DMS153 (cell line): ENCODE measurements around the gene TMEM270.

Experiments
- DNase-seq: peaks from one replicate; lab custom pipeline; 2025; lab: John Stamatoyannopoulos, UW

Gene TMEM270, protein sequence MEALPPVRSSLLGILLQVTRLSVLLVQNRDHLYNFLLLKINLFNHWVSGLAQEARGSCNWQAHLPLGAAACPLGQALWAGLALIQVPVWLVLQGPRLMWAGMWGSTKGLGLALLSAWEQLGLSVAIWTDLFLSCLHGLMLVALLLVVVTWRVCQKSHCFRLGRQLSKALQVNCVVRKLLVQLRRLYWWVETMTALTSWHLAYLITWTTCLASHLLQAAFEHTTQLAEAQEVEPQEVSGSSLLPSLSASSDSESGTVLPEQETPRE

DNA sequence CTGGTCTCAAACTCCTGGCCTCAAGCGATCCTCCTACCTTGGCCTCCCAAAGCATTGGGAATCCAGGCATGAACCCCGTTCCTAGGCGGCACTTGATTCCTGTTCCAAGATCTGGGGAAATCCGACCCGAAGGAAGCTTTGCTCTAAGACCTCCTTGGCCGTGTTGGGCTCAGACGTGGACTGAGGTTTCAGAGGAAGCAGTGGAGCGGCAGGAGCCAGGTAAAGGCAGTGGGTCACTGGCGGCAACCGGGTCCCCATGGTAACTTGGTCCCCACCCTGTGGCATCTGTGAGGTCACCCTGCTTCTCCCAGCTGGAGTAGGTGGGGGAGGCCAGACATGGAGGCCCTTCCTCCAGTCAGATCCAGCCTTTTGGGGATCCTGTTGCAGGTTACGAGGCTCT, at the start of gene TMEM270:
Gene TMEM270, plus strand, starts transcription at position 301 of the 400 bp plus-strand sequence. Its CDS starts 36 bp downstream, at position 337.
- no peak for DNase-seq

DNA sequence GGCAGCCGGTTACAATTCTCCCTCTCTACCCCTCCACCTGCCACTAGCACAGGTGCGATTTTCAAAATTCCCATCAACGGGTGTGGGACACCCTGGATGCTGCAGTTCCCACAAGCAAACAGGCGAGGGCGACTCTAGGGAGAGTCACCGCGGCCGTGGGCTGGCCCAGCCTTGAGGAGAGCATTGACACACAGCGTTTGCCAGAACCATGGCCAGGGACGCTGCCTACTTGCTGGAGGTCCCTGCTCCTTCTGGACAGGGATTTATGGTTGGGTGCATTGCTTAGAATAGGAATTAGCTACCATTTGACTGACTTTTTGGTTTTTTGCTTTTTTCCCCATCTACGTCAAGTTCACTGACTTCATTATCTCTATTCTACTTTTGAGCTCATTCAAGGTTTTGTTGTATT, 49.2 kb upstream of the TMEM270 start:
- no peak for DNase-seq

DNA sequence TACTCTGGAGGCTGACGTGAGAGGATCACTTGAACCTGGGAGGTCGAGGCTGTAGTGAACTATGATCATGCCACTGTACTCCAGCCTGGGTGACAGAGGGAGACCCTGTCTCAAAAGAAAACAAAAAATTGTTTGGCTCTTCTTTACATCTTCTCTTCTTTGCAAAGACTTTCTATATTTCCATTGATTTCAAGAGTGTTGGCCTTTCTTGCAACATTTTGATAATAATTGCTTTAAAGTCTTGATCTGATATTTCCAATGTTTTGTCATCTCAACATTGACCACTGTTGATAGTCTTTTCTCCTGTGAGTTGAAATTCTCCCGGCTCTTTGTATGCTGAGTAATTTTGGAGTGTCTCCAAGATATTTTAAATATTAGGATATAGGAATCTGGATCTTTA, 48.0 kb upstream of the TMEM270 start:
- no peak for DNase-seq

DNA sequence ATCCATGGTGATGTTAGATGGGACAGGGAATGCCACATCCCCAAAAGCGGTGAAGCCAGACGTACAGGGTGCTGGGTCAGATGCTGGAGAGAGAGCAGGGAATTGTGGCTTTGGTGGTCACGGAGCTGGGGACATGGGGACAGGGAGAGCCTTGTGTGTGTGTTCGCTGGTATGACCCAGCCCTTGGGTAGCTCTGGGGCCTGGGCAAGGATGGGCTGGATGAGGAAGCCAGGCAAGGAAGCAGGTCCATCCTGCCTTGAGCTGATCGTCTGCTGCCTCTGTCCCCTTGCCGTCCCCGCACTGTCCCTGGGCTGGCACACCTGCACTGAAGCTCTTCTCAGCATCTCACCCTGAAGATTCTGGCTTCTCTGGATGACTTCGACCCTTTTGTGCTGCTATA, 45.5 kb upstream of the TMEM270 start:
- no peak for DNase-seq

DNA sequence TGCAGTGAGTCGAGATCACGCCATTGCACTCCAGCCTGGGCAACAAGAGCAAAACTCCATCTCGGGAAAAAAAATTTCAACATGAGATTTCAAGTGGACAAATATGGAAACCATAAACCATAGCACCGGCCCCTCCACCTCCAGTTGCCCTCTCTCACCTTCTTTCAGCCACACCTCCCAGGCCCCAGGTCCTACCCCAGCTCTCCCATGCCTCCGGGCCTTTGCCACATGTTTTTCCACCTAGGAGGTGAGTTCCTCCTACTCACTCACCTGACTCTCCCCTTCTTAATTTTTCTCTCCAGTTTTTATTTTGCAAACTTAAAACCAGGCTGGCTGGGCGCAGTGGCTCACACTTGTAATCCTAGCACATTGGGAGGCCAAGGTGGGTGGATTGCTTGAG, 43.8 kb upstream of the TMEM270 start:
- no peak for DNase-seq

DNA sequence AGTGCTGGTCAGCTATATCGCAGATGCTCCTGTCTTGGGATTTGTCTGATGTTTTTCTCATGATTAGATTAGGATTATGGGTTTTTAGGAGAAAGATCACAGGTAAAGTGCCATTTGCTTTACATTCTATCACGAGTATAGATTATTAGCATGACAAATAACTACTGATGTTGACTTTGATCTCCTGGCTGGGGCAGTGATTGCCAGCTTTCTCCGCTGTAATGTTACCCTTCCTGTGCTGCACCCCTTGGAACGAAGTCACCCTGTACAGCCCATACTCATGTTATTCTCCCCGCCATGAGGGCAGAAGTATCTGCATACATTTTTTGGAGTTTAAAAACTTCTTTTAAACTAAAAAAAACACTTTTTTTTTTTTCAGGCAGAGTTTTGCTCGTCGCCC, 40.9 kb upstream of the TMEM270 start:
- DNase-seq, result no peak

DNA sequence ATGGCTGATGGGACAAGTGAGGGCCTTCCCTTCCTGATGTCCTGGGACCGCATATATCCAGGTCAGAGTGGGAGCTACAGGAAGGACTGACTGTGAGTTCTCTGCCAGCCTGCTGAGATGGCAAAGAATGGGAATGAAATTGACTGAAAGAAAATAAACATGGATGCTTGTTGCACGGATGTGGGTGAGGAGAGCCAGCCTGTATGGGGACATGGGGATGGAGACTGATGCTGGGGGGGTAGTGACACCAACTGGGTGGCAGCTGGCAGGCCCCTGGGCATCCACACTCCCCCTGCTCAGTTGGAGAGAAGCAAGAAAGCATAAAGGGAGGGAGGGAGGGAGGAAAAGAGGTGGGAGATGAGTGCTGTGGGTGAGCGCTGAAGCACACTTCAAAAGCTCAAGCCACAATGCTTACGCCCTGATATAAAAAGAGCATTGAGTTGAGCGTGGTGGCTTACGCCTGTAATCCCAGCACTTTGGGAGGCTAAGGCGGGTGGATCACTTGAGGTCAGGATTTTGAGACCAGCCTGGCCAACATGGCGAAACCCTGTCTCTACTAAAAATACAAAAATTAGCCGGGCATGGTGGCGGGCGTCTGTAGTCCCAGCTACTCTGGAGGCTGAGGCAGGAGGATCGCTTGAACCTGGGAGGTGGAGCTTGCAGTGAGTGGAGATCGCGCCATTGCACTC, 39.2 kb upstream of the TMEM270 start:
- peak; percentile 14 for DNase-seq

DNA sequence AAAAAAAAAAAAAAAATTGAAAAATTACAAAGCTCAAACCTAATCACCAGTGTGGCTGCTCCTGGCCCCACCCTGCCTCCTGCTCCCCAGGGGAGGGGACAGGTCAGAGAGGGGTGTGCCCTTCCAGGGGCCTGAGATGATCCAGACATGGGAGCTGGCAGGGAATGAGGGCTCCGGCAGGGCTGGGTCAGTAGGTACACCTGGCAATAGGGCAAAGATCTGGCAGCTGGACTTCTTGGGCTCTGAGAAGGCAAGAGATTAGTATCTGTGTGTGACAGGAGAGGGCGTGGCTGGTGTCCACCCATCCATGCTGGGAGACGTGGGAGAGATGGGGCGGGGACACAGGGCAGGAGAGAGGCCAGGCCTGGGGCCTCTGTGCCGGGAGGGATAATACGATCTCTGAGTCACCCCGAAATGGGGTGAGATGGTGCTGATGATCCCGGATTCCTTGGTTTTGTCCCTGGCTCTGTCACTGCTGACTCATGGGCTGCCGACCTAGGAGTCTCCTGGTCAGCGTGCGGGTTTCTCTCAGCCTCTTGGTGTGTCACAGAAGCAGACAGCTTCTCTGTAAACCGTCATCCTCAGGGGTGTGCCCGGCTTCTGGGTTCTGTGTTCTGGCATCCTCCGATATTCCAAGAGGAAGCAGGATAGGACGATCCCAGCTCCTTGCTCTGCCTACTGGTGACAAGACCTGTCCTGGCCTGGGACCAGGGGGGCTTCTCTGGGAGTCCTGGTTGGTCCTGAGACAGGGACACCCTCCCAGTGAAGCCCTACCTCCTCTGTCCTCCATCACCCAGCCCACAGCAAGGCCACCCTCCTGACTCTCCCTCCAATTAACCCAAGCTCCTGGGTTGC, 38.4 kb upstream of the TMEM270 start:
- DNase-seq, result peak; percentile 54

DNA sequence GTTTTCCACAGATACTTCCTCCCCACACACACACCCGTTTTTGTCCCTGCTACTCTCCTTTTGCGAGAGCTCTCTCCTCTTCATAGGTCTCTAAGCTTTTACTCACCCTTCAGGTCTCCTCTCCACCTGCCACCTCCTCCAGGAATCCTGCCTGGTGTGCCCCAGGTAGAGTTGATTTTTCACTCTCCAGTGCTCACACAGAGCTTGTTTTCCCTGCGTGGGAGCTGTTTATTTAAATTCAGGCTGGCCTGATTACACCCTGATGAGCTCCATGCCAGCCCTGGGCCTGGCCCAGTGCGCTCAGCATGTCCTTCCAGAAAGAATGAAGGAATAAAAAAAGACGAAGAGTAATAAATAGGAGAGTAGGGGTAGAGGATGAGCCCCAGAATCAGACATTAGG, 37.7 kb upstream of the TMEM270 start:
- no peak for DNase-seq

DNA sequence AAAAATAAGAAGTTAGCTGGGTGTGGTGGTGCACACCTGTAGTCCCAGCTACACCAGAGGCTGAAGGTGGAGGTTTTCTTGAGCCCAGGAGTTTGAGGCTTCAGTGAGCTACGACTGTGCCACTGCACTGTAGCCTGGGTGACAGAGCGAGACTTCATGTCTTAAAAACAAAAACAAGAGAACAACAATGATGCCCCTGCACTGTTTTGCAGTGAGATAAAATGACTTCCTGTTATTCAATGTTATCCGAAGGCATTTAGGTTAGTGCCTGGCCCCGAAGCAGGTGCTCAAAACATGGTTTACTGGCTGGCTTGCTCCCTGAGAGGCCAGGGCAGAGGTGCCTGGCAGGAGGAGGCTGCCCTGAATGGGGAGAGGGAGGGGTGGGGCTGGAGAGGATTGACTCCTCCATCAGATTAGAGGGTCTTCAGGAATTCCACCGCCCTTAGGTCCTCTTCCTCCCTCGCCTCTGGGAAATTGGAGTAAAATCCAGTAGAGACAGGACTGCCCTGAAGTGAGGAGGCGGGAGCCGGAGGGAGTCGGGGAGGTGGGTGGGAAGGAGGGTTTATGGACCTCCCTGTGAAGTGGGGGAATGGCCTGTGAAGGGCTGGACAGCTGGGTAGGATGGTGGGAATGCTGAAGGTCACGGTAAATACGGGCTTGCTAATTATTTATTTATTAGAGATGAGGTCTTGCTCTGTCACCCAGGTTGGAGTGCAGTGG, 36.9 kb upstream of the TMEM270 start:
- DNase-seq, result no peak

DNA sequence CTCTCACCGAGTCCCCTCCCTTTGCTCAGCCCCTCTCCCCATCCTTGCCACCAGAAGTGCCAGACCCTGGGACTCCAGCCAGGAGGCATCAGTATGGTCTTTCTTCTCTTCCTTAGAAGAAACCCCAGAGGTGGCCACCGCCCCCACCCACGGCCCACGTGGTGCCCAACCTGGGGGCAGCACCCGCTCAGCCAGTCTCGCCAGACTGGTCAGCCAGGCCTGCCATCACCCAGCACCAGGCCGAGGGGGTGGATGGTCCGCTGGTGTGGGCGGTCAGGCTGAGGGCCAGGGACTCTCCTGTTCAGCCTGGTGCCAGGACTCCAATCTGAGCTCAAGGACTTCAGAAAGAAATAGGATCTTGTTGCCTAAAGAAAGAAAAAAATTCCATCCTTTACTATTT, 36.0 kb upstream of the TMEM270 start:
- DNase-seq, result no peak

DNA sequence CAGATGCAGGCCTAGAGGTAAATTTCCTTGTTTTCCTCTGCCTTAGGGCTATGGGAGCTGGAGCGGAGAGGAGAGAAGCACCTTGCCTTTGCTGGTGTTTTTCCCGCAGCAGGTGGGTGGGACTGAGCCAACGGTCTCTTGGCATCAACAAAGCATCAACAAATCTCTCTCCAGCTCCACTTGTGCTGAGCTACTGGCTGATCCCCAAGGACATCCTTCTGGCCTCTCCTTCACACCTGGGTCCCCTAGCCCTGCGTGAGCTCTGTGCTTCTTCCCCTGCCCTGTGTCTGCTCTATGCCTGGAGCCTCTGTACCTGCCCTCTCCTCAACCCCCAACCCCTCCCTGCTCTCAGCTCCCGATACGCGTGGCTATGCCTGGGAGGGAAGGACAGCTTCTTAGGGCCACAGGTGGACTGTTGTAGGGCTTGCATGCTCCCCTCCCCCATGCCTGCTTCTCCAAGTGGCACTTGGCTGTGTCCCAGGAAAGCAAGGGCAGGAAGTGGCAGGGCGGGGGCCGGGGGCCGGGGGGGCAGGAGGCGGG, 33.3 kb upstream of the TMEM270 start:
- DNase-seq, result peak; percentile 99

DNA sequence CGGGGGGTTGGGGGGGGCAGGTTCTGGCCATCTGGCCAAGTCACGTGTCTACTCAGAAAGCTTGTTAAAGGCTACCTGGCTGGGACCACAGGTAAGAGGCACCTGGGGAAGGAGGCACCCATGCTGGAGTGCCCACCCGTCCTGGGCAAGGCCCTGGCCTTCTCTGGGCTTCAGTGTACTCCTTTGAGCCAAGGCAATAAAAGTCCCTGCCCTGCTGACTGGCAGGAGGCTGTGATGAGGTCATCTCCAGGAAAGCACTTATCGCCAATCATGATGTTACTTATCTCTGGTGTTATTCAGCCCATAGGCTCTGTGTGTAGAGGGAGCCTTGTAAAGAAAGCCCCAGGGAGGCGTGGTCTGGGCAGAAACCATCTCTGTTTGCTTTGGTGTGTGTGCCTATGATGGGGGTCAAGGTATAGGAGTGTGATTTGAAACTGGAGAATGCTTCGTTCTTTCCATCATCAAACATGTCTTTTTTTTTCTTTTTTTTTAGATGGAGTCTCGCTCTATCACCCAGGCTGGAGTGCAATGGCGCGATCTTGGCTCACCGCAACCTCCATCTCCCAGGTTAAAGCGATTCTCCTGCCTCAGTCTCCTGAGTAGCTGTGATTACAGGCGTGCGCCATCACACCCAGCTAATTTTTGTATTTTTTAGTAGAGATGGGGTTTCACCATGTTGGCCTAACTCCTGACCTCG, 32.7 kb upstream of the TMEM270 start:
- peak; percentile 99 for DNase-seq

DNA sequence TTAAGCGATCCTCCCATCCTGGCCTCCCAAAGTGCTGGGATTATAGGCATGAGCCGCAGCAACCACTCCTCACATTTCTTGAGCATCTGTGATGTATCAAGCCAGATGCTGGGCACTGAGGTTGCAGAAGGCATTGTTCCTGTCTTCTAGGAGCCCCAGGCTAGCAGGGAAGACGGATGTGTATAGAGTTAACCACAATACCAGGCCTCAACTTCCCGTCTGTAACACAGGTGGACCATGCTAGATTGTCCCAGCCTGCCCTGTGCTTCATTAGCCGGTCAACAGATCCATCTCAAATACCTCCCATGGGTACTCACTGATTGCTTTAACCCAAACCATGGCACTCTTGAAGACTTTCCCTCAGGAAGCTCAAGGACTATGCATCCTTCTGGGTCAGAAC, 32.0 kb upstream of the TMEM270 start:
- no peak for DNase-seq

DNA sequence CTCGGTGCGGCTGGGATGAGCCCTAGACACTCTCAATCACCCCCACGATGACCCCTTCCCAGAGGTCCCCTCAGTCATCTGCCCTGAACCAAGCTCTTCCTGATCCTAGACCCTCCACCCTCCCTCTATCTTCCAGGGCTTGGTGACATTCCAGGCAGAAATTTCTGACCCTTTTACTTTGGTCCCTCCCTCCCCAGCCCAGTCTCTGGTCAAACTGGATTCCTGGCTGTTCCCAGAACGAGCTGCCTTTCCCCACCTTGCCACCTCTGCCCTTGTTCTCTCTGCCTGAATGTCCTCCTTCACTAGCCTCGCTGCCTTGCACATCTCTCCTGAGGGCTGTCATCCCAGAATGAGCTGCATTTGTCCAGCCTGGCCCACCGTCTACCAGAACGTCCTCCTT, 31.5 kb upstream of the TMEM270 start:
- DNase-seq, result no peak

DNA sequence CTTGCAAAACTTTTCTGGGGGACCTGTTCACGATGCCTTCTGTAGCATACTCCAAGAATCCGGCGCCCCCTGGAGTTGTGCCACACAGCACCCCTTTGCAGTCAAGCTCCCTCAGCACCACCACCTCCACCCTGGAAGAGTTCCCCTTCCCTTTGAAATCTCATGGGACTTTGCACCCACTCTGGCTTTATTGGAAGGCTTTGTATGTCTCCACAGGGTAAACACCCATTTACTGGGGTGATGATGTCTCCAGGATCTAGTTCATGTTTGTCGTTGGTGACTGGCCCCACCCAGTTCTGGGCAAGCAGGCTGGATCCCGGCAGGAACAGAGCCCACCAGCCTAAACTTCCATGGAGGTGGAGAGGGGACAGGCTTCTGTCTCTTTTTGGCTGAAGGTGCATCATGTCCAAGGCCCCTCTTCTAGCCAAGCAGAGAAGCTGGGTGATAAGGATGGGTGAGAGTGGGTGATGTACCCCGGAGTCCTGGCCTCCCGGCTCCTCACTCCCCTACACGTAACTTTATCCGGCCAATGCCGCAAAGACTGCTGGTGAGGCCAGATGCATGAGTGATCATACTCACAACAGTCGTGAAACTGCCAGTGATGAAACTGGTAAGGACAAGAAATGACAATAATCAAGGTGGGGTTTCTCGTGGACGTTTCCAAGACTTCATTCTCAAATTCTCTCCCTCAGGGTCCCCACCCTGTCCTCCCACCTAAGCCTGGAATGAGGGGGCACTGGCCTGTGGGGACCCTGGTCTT, 30.9 kb upstream of the TMEM270 start:
- peak; percentile 79 for DNase-seq

DNA sequence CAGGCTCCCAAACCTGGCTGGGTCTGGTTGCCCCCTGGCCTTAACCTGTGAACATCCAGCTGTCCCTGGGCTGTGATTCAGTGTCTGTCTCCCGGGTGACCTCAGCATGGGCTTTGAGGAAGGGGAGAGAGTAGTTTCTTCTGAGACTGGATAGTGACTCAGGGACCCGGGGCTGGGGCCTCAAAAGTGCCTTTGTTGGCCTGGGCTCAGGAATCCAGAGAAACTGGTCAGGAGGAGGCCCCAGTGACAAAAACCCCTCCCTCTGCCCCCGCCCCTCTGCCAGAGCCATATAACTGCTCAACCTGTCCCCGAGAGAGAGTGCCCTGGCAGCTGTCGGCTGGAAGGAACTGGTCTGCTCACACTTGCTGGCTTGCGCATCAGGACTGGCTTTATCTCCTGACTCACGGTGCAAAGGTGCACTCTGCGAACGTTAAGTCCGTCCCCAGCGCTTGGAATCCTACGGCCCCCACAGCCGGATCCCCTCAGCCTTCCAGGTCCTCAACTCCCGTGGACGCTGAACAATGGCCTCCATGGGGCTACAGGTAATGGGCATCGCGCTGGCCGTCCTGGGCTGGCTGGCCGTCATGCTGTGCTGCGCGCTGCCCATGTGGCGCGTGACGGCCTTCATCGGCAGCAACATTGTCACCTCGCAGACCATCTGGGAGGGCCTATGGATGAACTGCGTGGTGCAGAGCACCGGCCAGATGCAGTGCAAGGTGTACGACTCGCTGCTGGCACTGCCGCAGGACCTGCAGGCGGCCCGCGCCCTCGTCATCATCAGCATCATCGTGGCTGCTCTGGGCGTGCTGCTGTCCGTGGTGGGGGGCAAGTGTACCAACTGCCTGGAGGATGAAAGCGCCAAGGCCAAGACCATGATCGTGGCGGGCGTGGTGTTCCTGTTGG, 30.0 kb upstream of the TMEM270 start, which contains the start of gene CLDN4:
Gene CLDN4, plus strand, starts transcription at position 316 of the 903 bp plus-strand sequence. Its CDS starts 206 bp downstream, at position 522.
- peak; percentile 84 for DNase-seq

DNA sequence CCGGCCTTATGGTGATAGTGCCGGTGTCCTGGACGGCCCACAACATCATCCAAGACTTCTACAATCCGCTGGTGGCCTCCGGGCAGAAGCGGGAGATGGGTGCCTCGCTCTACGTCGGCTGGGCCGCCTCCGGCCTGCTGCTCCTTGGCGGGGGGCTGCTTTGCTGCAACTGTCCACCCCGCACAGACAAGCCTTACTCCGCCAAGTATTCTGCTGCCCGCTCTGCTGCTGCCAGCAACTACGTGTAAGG, 29.4 kb upstream of the TMEM270 start:
- DNase-seq, result no peak

DNA sequence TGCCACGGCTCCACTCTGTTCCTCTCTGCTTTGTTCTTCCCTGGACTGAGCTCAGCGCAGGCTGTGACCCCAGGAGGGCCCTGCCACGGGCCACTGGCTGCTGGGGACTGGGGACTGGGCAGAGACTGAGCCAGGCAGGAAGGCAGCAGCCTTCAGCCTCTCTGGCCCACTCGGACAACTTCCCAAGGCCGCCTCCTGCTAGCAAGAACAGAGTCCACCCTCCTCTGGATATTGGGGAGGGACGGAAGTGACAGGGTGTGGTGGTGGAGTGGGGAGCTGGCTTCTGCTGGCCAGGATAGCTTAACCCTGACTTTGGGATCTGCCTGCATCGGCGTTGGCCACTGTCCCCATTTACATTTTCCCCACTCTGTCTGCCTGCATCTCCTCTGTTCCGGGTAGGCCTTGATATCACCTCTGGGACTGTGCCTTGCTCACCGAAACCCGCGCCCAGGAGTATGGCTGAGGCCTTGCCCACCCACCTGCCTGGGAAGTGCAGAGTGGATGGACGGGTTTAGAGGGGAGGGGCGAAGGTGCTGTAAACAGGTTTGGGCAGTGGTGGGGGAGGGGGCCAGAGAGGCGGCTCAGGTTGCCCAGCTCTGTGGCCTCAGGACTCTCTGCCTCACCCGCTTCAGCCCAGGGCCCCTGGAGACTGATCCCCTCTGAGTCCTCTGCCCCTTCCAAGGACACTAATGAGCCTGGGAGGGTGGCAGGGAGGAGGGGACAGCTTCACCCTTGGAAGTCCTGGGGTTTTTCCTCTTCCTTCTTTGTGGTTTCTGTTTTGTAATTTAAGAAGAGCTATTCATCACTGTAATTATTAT, 28.9 kb upstream of the TMEM270 start:
- DNase-seq, result peak; percentile 86
